ENCODE results near the gene PRMT2.

The PRMT2 gene

DNA sequence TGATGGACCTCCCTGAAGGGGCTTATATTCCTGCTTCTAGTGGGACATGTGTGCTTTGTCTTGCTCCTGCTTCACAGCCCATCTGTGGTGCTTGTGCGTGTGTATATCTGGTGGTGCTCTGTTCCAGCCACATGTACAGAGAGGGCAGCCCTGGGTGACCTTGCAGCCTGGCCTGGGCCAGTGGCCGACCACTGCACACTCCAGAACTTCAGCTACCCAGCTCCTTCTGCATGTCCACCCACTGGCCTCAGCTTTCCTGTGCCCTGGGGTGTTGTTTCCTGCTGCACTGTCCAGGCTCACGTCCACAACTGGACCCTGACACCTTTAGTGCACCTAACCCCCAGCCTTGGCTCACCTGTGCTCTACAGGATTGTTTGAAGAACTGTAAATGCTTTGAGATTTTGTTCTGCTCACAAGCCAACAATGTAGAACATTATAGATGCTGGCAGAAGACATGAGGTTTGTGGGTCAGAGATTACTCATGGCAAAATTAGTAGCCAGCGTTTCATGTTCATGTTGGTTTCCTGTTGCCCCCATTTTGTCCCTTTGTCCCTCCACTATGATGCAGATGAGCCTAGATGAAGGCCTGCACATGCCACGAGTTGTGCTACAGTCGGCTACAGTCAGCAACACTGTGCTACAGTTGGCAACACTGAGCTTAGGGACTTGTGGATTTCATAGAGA is 25.3 kb upstream of the PRMT2 start:
- Histone ChIP-seq H3K4me3 (ENCODE audit: insufficient read depth, low read length, poor library complexity, severe bottlenecking) (no peak overlapping the region), H3F3A (ENCODE audit: insufficient read depth) (no peaks in the 10 kb centered on the region), H3K27ac (ENCODE audit: low read depth, low read length) (no peak overlapping the region), H2AFZ (ENCODE audit: low read depth, low read length, severe bottlenecking) (no peak overlapping the region), H3K27me3 (ENCODE audit: low read length) (no peaks in the 10 kb centered on the region), H3K79me2 (ENCODE audit: insufficient read depth, low read length) (no peaks in the 10 kb centered on the region), H3K9me2 (replicated peaks; ENCODE audit: insufficient read depth, low read length) (no peaks in the 10 kb centered on the region), H3K9me3 (ENCODE audit: insufficient read depth, low read length) (no peaks in the 10 kb centered on the region), H3K36me3 (ENCODE audit: low read length) (no peaks in the 10 kb centered on the region), H3K4me2 (ENCODE audit: low read depth, low read length, poor library complexity, severe bottlenecking) (no peak overlapping the region), H4K20me1 (ENCODE audit: low read depth, low read length) (no peaks in the 10 kb centered on the region), H3K9ac (ENCODE audit: low read length) (no peak overlapping the region)
- no peak for TF ChIP-seq EZH2phosphoT487 (conservative IDR thresholded peaks at IDR 0.05; ENCODE audit: low read length)

- H3K27ac ChIP-seq (ENCODE audit: low read depth, low read length), result no peak overlapping the region
- no peak overlapping the region for H3K4me3 ChIP-seq (ENCODE audit: insufficient read depth, low read length, poor library complexity, severe bottlenecking)
- no peaks in the 10 kb centered on the region for H3K9me3 ChIP-seq (ENCODE audit: insufficient read depth, low read length)
- H3K9me2 ChIP-seq (replicated peaks; ENCODE audit: insufficient read depth, low read length), result no peaks in the 10 kb centered on the region
- no peaks in the 10 kb centered on the region for H3K36me3 ChIP-seq (ENCODE audit: low read length)
- TF ChIP-seq, protein P1, sequence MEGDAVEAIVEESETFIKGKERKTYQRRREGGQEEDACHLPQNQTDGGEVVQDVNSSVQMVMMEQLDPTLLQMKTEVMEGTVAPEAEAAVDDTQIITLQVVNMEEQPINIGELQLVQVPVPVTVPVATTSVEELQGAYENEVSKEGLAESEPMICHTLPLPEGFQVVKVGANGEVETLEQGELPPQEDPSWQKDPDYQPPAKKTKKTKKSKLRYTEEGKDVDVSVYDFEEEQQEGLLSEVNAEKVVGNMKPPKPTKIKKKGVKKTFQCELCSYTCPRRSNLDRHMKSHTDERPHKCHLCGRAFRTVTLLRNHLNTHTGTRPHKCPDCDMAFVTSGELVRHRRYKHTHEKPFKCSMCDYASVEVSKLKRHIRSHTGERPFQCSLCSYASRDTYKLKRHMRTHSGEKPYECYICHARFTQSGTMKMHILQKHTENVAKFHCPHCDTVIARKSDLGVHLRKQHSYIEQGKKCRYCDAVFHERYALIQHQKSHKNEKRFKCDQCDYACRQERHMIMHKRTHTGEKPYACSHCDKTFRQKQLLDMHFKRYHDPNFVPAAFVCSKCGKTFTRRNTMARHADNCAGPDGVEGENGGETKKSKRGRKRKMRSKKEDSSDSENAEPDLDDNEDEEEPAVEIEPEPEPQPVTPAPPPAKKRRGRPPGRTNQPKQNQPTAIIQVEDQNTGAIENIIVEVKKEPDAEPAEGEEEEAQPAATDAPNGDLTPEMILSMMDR (IDR thresholded peaks at IDR 0.05; ENCODE audit: insufficient read depth, low read length, poor library complexity, severe bottlenecking), result no peak
- no peak for TF ChIP-seq EZH2phosphoT487 (conservative IDR thresholded peaks at IDR 0.05; ENCODE audit: low read length)
- H3K79me2 ChIP-seq (ENCODE audit: insufficient read depth, low read length), result no peaks in the 10 kb centered on the region
- H3F3A ChIP-seq (ENCODE audit: insufficient read depth), result no peaks in the 10 kb centered on the region
- no peaks in the 10 kb centered on the region for H4K20me1 ChIP-seq (ENCODE audit: low read depth, low read length)
- H3K9ac ChIP-seq (ENCODE audit: low read length), result no peak overlapping the region
- H2AFZ ChIP-seq (ENCODE audit: low read depth, low read length, severe bottlenecking), result no peak overlapping the region
- no peak overlapping the region for H3K4me2 ChIP-seq (ENCODE audit: low read depth, low read length, poor library complexity, severe bottlenecking)
- H3K27me3 ChIP-seq (ENCODE audit: low read length), result no peaks in the 10 kb centered on the region
Measured at GRCh38 chr21:46613391-46613790, 22.1 kb upstream of the PRMT2 start.

GRCh38 chr21:46616050-46616449 is 19.4 kb upstream of the PRMT2 start:
- Histone ChIP-seq H3K9me2 (replicated peaks; ENCODE audit: insufficient read depth, low read length) (no peaks in the 10 kb centered on the region), H3K79me2 (ENCODE audit: insufficient read depth, low read length) (no peaks in the 10 kb centered on the region), H3F3A (ENCODE audit: insufficient read depth) (no peaks in the 10 kb centered on the region), H3K4me2 (ENCODE audit: low read depth, low read length, poor library complexity, severe bottlenecking) (no peak overlapping the region), H4K20me1 (ENCODE audit: low read depth, low read length) (no peaks in the 10 kb centered on the region), H2AFZ (ENCODE audit: low read depth, low read length, severe bottlenecking) (no peak overlapping the region), H3K9ac (ENCODE audit: low read length) (no peak overlapping the region), H3K4me3 (ENCODE audit: insufficient read depth, low read length, poor library complexity, severe bottlenecking) (no peak overlapping the region), H3K27ac (ENCODE audit: low read depth, low read length) (no peak overlapping the region), H3K27me3 (ENCODE audit: low read length) (no peaks in the 10 kb centered on the region), H3K36me3 (ENCODE audit: low read length) (no peaks in the 10 kb centered on the region), H3K9me3 (ENCODE audit: insufficient read depth, low read length) (no peaks in the 10 kb centered on the region)
- TF ChIP-seq, protein P1 (IDR thresholded peaks at IDR 0.05; ENCODE audit: insufficient read depth, low read length, poor library complexity, severe bottlenecking), result no peak
- TF ChIP-seq EZH2phosphoT487 (conservative IDR thresholded peaks at IDR 0.05; ENCODE audit: low read length), result no peak

DNA sequence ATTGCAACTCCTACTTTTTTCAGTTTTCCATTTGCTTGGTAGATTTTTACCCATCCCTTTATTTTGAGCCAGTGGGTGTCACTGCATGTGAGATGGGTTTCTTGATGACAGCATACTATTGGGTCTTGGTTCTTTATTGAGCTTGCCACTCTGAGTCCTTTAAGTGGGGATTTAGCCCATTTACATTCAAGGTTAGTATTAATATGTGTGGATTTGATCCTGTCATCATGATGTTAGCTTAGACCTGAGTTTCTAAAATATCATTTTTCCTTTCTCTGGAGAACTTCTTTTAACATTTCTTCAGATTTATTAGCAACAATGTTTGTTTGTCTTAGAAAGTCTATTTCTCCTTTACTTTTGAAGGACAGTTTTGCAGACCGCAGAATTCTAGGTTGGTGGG is 18.8 kb upstream of the PRMT2 start:
- no peaks in the 10 kb centered on the region for H3K9me3 ChIP-seq (ENCODE audit: insufficient read depth, low read length)
- H3K36me3 ChIP-seq (ENCODE audit: low read length), result no peaks in the 10 kb centered on the region
- no peaks in the 10 kb centered on the region for H3F3A ChIP-seq (ENCODE audit: insufficient read depth)
- no peak overlapping the region for H2AFZ ChIP-seq (ENCODE audit: low read depth, low read length, severe bottlenecking)
- no peaks in the 10 kb centered on the region for H3K27me3 ChIP-seq (ENCODE audit: low read length)
- no peak overlapping the region for H3K4me3 ChIP-seq (ENCODE audit: insufficient read depth, low read length, poor library complexity, severe bottlenecking)
- TF ChIP-seq EZH2phosphoT487 (conservative IDR thresholded peaks at IDR 0.05; ENCODE audit: low read length), result no peak
- TF ChIP-seq, protein P1 (IDR thresholded peaks at IDR 0.05; ENCODE audit: insufficient read depth, low read length, poor library complexity, severe bottlenecking), result no peak
- H3K79me2 ChIP-seq (ENCODE audit: insufficient read depth, low read length), result no peaks in the 10 kb centered on the region
- H3K9ac ChIP-seq (ENCODE audit: low read length), result no peak overlapping the region
- no peak overlapping the region for H3K27ac ChIP-seq (ENCODE audit: low read depth, low read length)
- no peaks in the 10 kb centered on the region for H3K9me2 ChIP-seq (replicated peaks; ENCODE audit: insufficient read depth, low read length)
- H3K4me2 ChIP-seq (ENCODE audit: low read depth, low read length, poor library complexity, severe bottlenecking), result no peak overlapping the region
- no peaks in the 10 kb centered on the region for H4K20me1 ChIP-seq (ENCODE audit: low read depth, low read length)

Measured in SU-DHL-6 (cell line).